NCI-H2107 (cell line): Measurements from ENCODE around the gene HCRT.

Experiments used
- DNase-seq: peaks from one replicate; lab custom pipeline; 2025; lab: John Stamatoyannopoulos, UW

Gene HCRT

GRCh38 chr17:42138749-42139492, 46.3 kb downstream of the HCRT start:
- no peak for DNase-seq

- no peak for DNase-seq
These were observed 48.6 kb downstream of the HCRT start for GRCh38 chr17:42136654-42137051.

- no peak for DNase-seq
These were observed 49.3 kb downstream of the HCRT start for GRCh38 chr17:42135664-42136653.

GRCh38 chr17:42135151-42135550, 50.1 kb downstream of the HCRT start:
- no peak for DNase-seq
